Spleen (tissue), 3 donors: ENCODE data around the gene SLC10A4.

ENCODE experiments used
- POLR2A ChIP-seq, 3 donors: fragments of 450-650 bp; IDR thresholded peaks; one replicate each; pipeline ENCODE4 v1.5.1; 2017; ENCODE audit warnings: antibody characterized with exemption in 3 of 3, mild to moderate bottlenecking in 1 of 3
- POLR2AphosphoS5 ChIP-seq, 3 donors: sonication (generic); formaldehyde crosslinking; IDR thresholded peaks; one replicate each; pipeline ENCODE4 v1.5.1; 2017; ENCODE audit warnings: antibody characterized with exemption in 3 of 3

GRCh38 chr4:48499551-48500066 lies 16.5 kb downstream of the SLC10A4 start:
- TF ChIP-seq POLR2A (IDR thresholded peaks at IDR 0.05) (no peak), POLR2AphosphoS5 (IDR thresholded peaks at IDR 0.05) (no peak)
